Measurements from ENCODE around the gene PLEKHA4. TPM values are rescaled to one million over a fixed set of nuclear protein-coding genes. Genes with fewer than 3 reads are reported as not detected.
A peak's percentile ranks its signal among the peaks of the same experiment; 100 is the strongest.

The PLEKHA4 gene
- total and polyA plus RNA-seq, 4 experiments from 2014 or later = 2.3 to 7.5 (median 4.7) TPM

DNA sequence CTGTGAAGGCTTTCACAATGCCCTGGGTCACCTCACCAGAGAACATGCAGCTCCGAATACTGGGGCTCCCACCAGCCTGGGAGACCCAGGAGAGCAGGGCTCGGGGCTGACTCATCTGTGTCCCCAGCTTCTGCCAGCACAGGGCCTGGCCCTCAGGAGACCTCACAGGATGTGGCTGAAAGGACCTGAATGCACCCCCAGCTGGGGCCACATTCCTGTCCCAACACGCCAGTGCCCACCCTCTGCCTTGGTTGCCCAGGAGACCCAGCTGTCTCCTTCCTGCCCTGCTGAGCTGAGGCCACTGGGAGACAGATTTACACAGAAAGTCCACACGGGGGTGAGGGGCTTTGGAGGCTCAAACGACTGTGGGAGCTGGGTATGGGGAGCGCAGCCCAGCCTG, 69.5 kb downstream of the PLEKHA4 start:
- Mint-ChIP-seq H3K27me3 (no peaks in the 10 kb centered on the region), H3K27ac (no peak overlapping the region), H3K4me1 (peaks cover 6 to 16% (median 7%) of the 10 kb centered on the region in 4 donors), H3K9me3 (no peaks in the 10 kb centered on the region), H3K36me3 (no peaks in the 10 kb centered on the region), H3K4me3 (no peak overlapping the region)
- no peaks in the 10 kb centered on the region for H3K27me3 ChIP-seq (ENCODE audit: insufficient read depth, low read length)
- POLR2A ChIA-PET (ENCODE audit: partially characterized antibody) = interaction anchor here (1.0 kb wide), 1 partner anchor 166 kb away, joined by 3 read pairs; the partner anchor contains the start of gene FTL
- H3K27ac ChIP-seq (ENCODE audit: low read depth, low read length) = no peak overlapping the region
- intact Hi-C loops (cut with micrococcal nuclease) = no loop called here
- no peak overlapping the region for H3K4me3 ChIP-seq (ENCODE audit: low read length in 2 of 2)
- CTCF ChIA-PET (ENCODE audit: partially characterized antibody) = interaction anchor here (0.8 to 2.0 kb wide), 3 partner anchors 11 to 43 kb away, joined by 3 to 11 read pairs (median 4); no protein-coding TSS in a partner anchor
- no peaks in the 10 kb centered on the region for H3K9me3 ChIP-seq (ENCODE audit: control insufficient read depth in 1 of 2, low read length in 2 of 2)
- DNase-seq = no peak
- no peaks in the 10 kb centered on the region for H3K36me3 ChIP-seq (ENCODE audit: insufficient read depth, low read length)
- H3K4me1 ChIP-seq (ENCODE audit: insufficient read depth, low read length) = peaks cover 5% of the 10 kb centered on the region

DNA sequence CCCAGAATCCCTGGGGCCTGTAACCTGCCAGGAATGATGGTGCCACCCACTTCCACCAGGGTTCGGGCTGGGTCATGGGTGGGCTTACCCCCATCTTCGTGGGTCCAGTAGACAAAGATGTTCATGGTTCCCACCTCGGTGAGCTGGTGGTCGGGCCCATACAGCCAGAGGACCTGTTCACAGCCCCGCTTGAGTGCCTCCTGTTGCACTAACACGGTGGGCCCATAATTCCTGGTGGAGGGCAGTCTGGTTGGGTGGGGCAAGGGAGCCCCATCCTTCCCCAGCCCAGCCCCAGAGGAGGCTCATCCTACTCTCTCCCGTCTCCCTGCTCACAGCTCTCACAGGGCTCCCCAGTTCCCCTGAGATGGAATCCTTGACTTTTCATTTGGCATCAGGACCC, 71.3 kb downstream of the PLEKHA4 start:
- no peaks in the 10 kb centered on the region for H3K36me3 Mint-ChIP-seq
- peak in 1 of 5 donors; percentile 47 for DNase-seq
- H3K27ac Mint-ChIP-seq = peak overlapping the region in 2 of 7 donors; percentile 22 to 35
- peaks cover 6 to 16% (median 7%) of the 10 kb centered on the region in 4 donors for H3K4me1 Mint-ChIP-seq
- H3K9me3 Mint-ChIP-seq = no peaks in the 10 kb centered on the region
- H3K36me3 ChIP-seq (ENCODE audit: insufficient read depth, low read length) = no peaks in the 10 kb centered on the region
- peaks cover 5% of the 10 kb centered on the region for H3K4me1 ChIP-seq (ENCODE audit: insufficient read depth, low read length)
- H3K27me3 ChIP-seq (ENCODE audit: insufficient read depth, low read length) = no peaks in the 10 kb centered on the region
- H3K27ac ChIP-seq (ENCODE audit: low read depth, low read length) = no peak overlapping the region
- POLR2A ChIA-PET (ENCODE audit: partially characterized antibody) = interaction anchor here (0.8 kb wide), 1 partner anchor 174 kb away, joined by 3 read pairs; no protein-coding TSS in a partner anchor
- no peaks in the 10 kb centered on the region for H3K9me3 ChIP-seq (ENCODE audit: control insufficient read depth in 1 of 2, low read length in 2 of 2)
- no peak overlapping the region for H3K4me3 Mint-ChIP-seq
- no peaks in the 10 kb centered on the region for H3K27me3 Mint-ChIP-seq
- intact Hi-C loops (cut with micrococcal nuclease) = no loop called here
- CTCF ChIA-PET (ENCODE audit: partially characterized antibody) = interaction anchor here (1.0 to 5.1 kb wide), 3 partner anchors 9 to 196 kb away, joined by 4 to 90 read pairs (median 5); partner anchors contain the start of genes GYS1 and RUVBL2
- no peak overlapping the region for H3K4me3 ChIP-seq (ENCODE audit: low read length in 2 of 2)

- Histone ChIP-seq H3K27me3 (ENCODE audit: insufficient read depth, low read length) (no peaks in the 10 kb centered on the region), H3K9me3 (ENCODE audit: control insufficient read depth in 1 of 2, low read length in 2 of 2) (no peaks in the 10 kb centered on the region), H3K4me1 (ENCODE audit: insufficient read depth, low read length) (peaks cover 5% of the 10 kb centered on the region), H3K4me3 (ENCODE audit: low read length in 2 of 2) (no peak overlapping the region), H3K36me3 (ENCODE audit: insufficient read depth, low read length) (no peaks in the 10 kb centered on the region), H3K27ac (ENCODE audit: low read depth, low read length) (no peak overlapping the region)
- intact Hi-C loops (cut with micrococcal nuclease) = no loop called here
- no peaks in the 10 kb centered on the region for H3K9me3 Mint-ChIP-seq
- POLR2A ChIA-PET (ENCODE audit: partially characterized antibody) = interaction anchor here (0.8 to 2.5 kb wide), 6 partner anchors 14 to 174 kb away, joined by 3 to 20 read pairs (median 11); partner anchors contain the start of genes BCAT2, CA11 and FTL
- H3K4me3 Mint-ChIP-seq = no peak overlapping the region
- H3K4me1 Mint-ChIP-seq = peaks cover 6 to 16% (median 7%) of the 10 kb centered on the region in 4 donors
- no peaks in the 10 kb centered on the region for H3K36me3 Mint-ChIP-seq
- no peak for DNase-seq
- no peaks in the 10 kb centered on the region for H3K27me3 Mint-ChIP-seq
- H3K27ac Mint-ChIP-seq = no peak overlapping the region
- CTCF ChIA-PET (ENCODE audit: partially characterized antibody) = interaction anchor here (1.0 to 7.2 kb wide), 12 partner anchors 11 to 203 kb away, joined by 3 to 90 read pairs (median 8); partner anchors contain the start of genes GYS1, HSD17B14 and RUVBL2
Observed at GRCh38 chr19:48796298-48797083, 71.9 kb downstream of the PLEKHA4 start.

- H3K9me3 Mint-ChIP-seq = no peaks in the 10 kb centered on the region
Observed at GRCh38 chr19:48795685-48796070, 72.7 kb downstream of the PLEKHA4 start.

DNA sequence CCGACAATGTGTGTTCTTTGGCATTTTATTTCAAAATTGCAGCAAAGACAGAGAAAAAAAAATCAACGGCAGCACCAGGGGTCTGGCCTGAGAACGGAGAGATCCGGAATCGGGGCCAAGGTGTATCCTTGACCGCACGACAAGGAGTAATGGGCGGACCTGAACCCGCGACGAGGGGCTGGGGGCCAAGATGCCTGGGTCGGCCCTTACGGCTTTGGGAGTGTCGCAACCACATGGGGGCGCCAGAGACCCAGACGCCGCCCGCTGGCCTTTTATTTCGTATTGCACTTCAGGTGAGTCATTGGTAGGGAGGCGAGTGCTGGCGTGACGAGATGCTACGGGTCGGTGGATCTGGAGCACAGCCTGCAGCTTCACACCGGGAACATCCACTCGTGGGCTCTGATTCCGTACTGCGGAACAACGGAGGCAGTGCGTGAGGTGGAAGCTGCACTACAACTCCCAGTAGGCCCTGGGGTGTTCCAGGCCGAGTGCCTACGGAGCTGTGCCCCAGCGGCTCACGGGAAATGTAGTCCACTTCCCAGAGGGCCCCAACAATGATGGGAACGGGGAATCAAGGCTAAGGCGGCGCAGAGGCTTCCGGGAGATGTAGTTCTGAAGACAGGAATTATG, 73.2 kb downstream of the PLEKHA4 start:
- no peaks in the 10 kb centered on the region for H3K9me3 ChIP-seq (ENCODE audit: control insufficient read depth in 1 of 2, low read length in 2 of 2)
- peaks cover 5% of the 10 kb centered on the region for H3K4me1 ChIP-seq (ENCODE audit: insufficient read depth, low read length)
- peak overlapping the region; percentile 70 for H3K27ac ChIP-seq (ENCODE audit: low read depth, low read length)
- POLR2A ChIA-PET (ENCODE audit: partially characterized antibody) = interaction anchor here (0.6 to 2.5 kb wide), 16 partner anchors 11 to 176 kb away, joined by 3 to 20 read pairs (median 4); partner anchors contain the start of genes BAX, BCAT2, CA11 and FTL
- Mint-ChIP-seq H3K27ac (peak overlapping the region; percentile 64 to 97 (median 96)), H3K36me3 (no peaks in the 10 kb centered on the region), H3K4me3 (peak overlapping the region; percentile 94 to 98 (median 95)), H3K4me1 (peaks cover 4 to 16% (median 6%) of the 10 kb centered on the region in 4 donors), H3K27me3 (no peaks in the 10 kb centered on the region), H3K9me3 (no peaks in the 10 kb centered on the region)
- DNase-seq = peak; percentile 86 to 87 (median 86)
- H3K27me3 ChIP-seq (ENCODE audit: insufficient read depth, low read length) = no peaks in the 10 kb centered on the region
- CTCF ChIA-PET (ENCODE audit: partially characterized antibody) = interaction anchor here (0.6 to 7.2 kb wide), 31 partner anchors 8 to 310 kb away, joined by 3 to 90 read pairs (median 5); partner anchors contain the start of genes BAX, BCAT2, GYS1 and HSD17B14
- H3K4me3 ChIP-seq (ENCODE audit: low read length in 2 of 2) = peak overlapping the region; percentile 48 to 78
- intact Hi-C loops (cut with micrococcal nuclease) = loop anchor here (1.0 to 2.0 kb wide), 6 partner anchors 15 to 198 kb away; partner anchors contain the start of genes CA11, GYS1 and RUVBL2
- no peaks in the 10 kb centered on the region for H3K36me3 ChIP-seq (ENCODE audit: insufficient read depth, low read length)

More at GRCh38 chr19:48795685-48796070, 72.7 kb downstream of the PLEKHA4 start:
- Histone ChIP-seq H3K4me1 (ENCODE audit: insufficient read depth, low read length) (peaks cover 5% of the 10 kb centered on the region), H3K27ac (ENCODE audit: low read depth, low read length) (peak overlapping the region; percentile 70), H3K9me3 (ENCODE audit: control insufficient read depth in 1 of 2, low read length in 2 of 2) (no peaks in the 10 kb centered on the region), H3K4me3 (ENCODE audit: low read length in 2 of 2) (peak overlapping the region; percentile 48 to 78), H3K36me3 (ENCODE audit: insufficient read depth, low read length) (no peaks in the 10 kb centered on the region), H3K27me3 (ENCODE audit: insufficient read depth, low read length) (no peaks in the 10 kb centered on the region)
- intact Hi-C loops (cut with micrococcal nuclease) = loop anchor here (1.0 to 2.0 kb wide), 6 partner anchors 15 to 198 kb away; partner anchors contain the start of genes CA11, GYS1 and RUVBL2
- ChIA-PET POLR2A (ENCODE audit: partially characterized antibody) (interaction anchor here (0.6 to 2.5 kb wide), 16 partner anchors 11 to 175 kb away, joined by 3 to 20 read pairs (median 4); partner anchors contain the start of genes BAX, BCAT2, CA11 and FTL), CTCF (ENCODE audit: partially characterized antibody) (interaction anchor here (0.6 to 7.2 kb wide), 30 partner anchors 9 to 310 kb away, joined by 3 to 90 read pairs (median 5); partner anchors contain the start of genes BAX, BCAT2, GYS1 and HSD17B14)
- H3K36me3 Mint-ChIP-seq = no peaks in the 10 kb centered on the region
- peak overlapping the region in 7 of 8 donors; percentile 94 to 98 (median 95) for H3K4me3 Mint-ChIP-seq
- peaks cover 6 to 16% (median 7%) of the 10 kb centered on the region in 4 donors for H3K4me1 Mint-ChIP-seq
- H3K27me3 Mint-ChIP-seq = no peaks in the 10 kb centered on the region
- peak overlapping the region; percentile 64 to 97 (median 96) for H3K27ac Mint-ChIP-seq
- no peak for DNase-seq

DNA sequence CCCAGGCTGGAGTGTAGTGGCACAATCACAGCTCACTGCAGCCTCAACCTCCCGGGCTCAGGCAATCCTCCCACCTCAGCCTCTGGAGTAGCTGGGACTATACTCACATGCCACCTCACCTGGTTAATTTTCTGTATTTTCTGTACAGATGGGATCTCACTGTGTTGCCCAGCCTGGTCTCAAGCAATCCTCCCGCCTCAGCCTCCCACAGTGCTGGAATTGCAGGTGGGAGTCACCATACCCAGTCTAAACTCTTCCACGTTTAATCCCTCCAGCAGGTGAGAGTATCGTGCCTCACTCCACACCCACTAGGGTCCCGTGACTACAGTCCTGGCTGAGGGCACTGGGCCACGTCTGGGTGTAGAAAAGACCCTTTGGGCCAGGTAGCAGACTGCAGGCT, 74.1 kb downstream of the PLEKHA4 start:
- POLR2A ChIA-PET (ENCODE audit: partially characterized antibody) = interaction anchor here (1.6 to 2.5 kb wide), 4 partner anchors 16 to 149 kb away, joined by 3 to 13 read pairs (median 11); partner anchors contain the start of genes BCAT2 and CA11
- peak overlapping the region in 4 of 8 donors; percentile 49 to 95 (median 83) for H3K4me3 Mint-ChIP-seq

More for the DNA sequence above, 74.1 kb downstream of the PLEKHA4 start:
- Mint-ChIP-seq H3K36me3 (no peaks in the 10 kb centered on the region), H3K9me3 (no peaks in the 10 kb centered on the region), H3K27ac (peak overlapping the region in 4 of 7 donors; percentile 29 to 96 (median 66)), H3K4me1 (peaks cover 4 to 16% (median 6%) of the 10 kb centered on the region in 4 donors), H3K27me3 (no peaks in the 10 kb centered on the region)
- intact Hi-C loops (cut with micrococcal nuclease) = loop anchor here (2.0 kb wide), 1 partner anchor 147 kb away; the partner anchor contains the start of gene CA11
- H3K27ac ChIP-seq (ENCODE audit: low read depth, low read length) = no peak overlapping the region
- CTCF ChIA-PET (ENCODE audit: partially characterized antibody) = interaction anchor here (0.7 to 7.2 kb wide), 11 partner anchors 9 to 1117 kb away, joined by 3 to 90 read pairs (median 14); partner anchors contain the start of genes GYS1, HSD17B14 and RUVBL2
- no peaks in the 10 kb centered on the region for H3K27me3 ChIP-seq (ENCODE audit: insufficient read depth, low read length)
- H3K4me3 ChIP-seq (ENCODE audit: low read length in 2 of 2) = no peak overlapping the region
- peaks cover 5% of the 10 kb centered on the region for H3K4me1 ChIP-seq (ENCODE audit: insufficient read depth, low read length)
- no peak for DNase-seq
- H3K9me3 ChIP-seq (ENCODE audit: control insufficient read depth in 1 of 2, low read length in 2 of 2) = no peaks in the 10 kb centered on the region
- no peaks in the 10 kb centered on the region for H3K36me3 ChIP-seq (ENCODE audit: insufficient read depth, low read length)
